Measurements from ENCODE around the gene STRN4.

STRN4 gene

GRCh38 chr19:46746281-46747057 is at the start of gene STRN4:
Gene STRN4 (minus strand): TSS chr19:46746450. CDS start chr19:46746430, 20 bp downstream.
- Histone ChIP-seq H3K36me3 (ENCODE audit: control insufficient read depth, insufficient read depth, low read length) (no peaks in the 10 kb centered on the region), H3K4me1 (ENCODE audit: control insufficient read depth, insufficient read depth, low read length) (peaks cover 18% of the 10 kb centered on the region), H3K27me3 (ENCODE audit: control insufficient read depth, insufficient read depth, low read length) (no peaks in the 10 kb centered on the region), H3K9me3 (ENCODE audit: control insufficient read depth, low read length) (no peaks in the 10 kb centered on the region), H3K9ac (ENCODE audit: low read length) (peak within 1 kb of the TSS; percentile 92), H3K4me3 (ENCODE audit: low read length) (peak within 1 kb of the TSS; percentile 77)

- Histone ChIP-seq H3K27me3 (ENCODE audit: control insufficient read depth, insufficient read depth, low read length) (no peaks in the 10 kb centered on the region), H3K4me3 (ENCODE audit: low read length) (no peak overlapping the region), H3K36me3 (ENCODE audit: control insufficient read depth, insufficient read depth, low read length) (no peaks in the 10 kb centered on the region), H3K4me1 (ENCODE audit: control insufficient read depth, insufficient read depth, low read length) (peaks cover 23% of the 10 kb centered on the region), H3K9me3 (ENCODE audit: control insufficient read depth, low read length) (no peaks in the 10 kb centered on the region), H3K9ac (ENCODE audit: low read length) (no peak overlapping the region)
Measured at GRCh38 chr19:46791944-46792343, 45.7 kb upstream of the STRN4 start.

- Histone ChIP-seq H3K4me3 (ENCODE audit: low read length) (no peak overlapping the region), H3K36me3 (ENCODE audit: control insufficient read depth, insufficient read depth, low read length) (no peaks in the 10 kb centered on the region), H3K27me3 (ENCODE audit: control insufficient read depth, insufficient read depth, low read length) (no peaks in the 10 kb centered on the region), H3K4me1 (ENCODE audit: control insufficient read depth, insufficient read depth, low read length) (peaks cover 42% of the 10 kb centered on the region), H3K9me3 (ENCODE audit: control insufficient read depth, low read length) (no peaks in the 10 kb centered on the region), H3K9ac (ENCODE audit: low read length) (no peak overlapping the region)
Measured at GRCh38 chr19:46789371-46789770, 43.1 kb upstream of the STRN4 start.

GRCh38 chr19:46788968-46789338 is 42.7 kb upstream of the STRN4 start:
- no peak overlapping the region for H3K4me3 ChIP-seq (ENCODE audit: low read length)
- H3K4me1 ChIP-seq (ENCODE audit: control insufficient read depth, insufficient read depth, low read length) = peaks cover 46% of the 10 kb centered on the region
- H3K9ac ChIP-seq (ENCODE audit: low read length) = no peak overlapping the region
- H3K36me3 ChIP-seq (ENCODE audit: control insufficient read depth, insufficient read depth, low read length) = no peaks in the 10 kb centered on the region
- no peaks in the 10 kb centered on the region for H3K27me3 ChIP-seq (ENCODE audit: control insufficient read depth, insufficient read depth, low read length)
- no peaks in the 10 kb centered on the region for H3K9me3 ChIP-seq (ENCODE audit: control insufficient read depth, low read length)

- H3K9ac ChIP-seq (ENCODE audit: low read length) = peak within 1 kb of the TSS; percentile 86
- H3K36me3 ChIP-seq (ENCODE audit: control insufficient read depth, insufficient read depth, low read length) = no peaks in the 10 kb centered on the region
- H3K27me3 ChIP-seq (ENCODE audit: control insufficient read depth, insufficient read depth, low read length) = no peaks in the 10 kb centered on the region
- H3K4me3 ChIP-seq (ENCODE audit: low read length) = peak within 1 kb of the TSS; percentile 57
- H3K9me3 ChIP-seq (ENCODE audit: control insufficient read depth, low read length) = no peaks in the 10 kb centered on the region
- H3K4me1 ChIP-seq (ENCODE audit: control insufficient read depth, insufficient read depth, low read length) = peaks cover 48% of the 10 kb centered on the region
Measured at GRCh38 chr19:46788262-46788967, 42.2 kb upstream of the STRN4 start, which contains the start of gene SLC1A5. Gene SLC1A5 (minus strand): TSS chr19:46788594. CDS start chr19:46787965, 629 bp downstream.

GRCh38 chr19:46787331-46788261 is 41.3 kb upstream of the STRN4 start:
- Histone ChIP-seq H3K36me3 (ENCODE audit: control insufficient read depth, insufficient read depth, low read length) (peaks cover 5% of the 10 kb centered on the region), H3K9me3 (ENCODE audit: control insufficient read depth, low read length) (no peaks in the 10 kb centered on the region), H3K4me3 (ENCODE audit: low read length) (peak overlapping the region; percentile 57), H3K27me3 (ENCODE audit: control insufficient read depth, insufficient read depth, low read length) (no peaks in the 10 kb centered on the region), H3K9ac (ENCODE audit: low read length) (peak overlapping the region; percentile 86), H3K4me1 (ENCODE audit: control insufficient read depth, insufficient read depth, low read length) (peaks cover 48% of the 10 kb centered on the region)

GRCh38 chr19:46787040-46787330 is 40.7 kb upstream of the STRN4 start:
- Histone ChIP-seq H3K4me1 (ENCODE audit: control insufficient read depth, insufficient read depth, low read length) (peaks cover 48% of the 10 kb centered on the region), H3K36me3 (ENCODE audit: control insufficient read depth, insufficient read depth, low read length) (peaks cover 7% of the 10 kb centered on the region), H3K27me3 (ENCODE audit: control insufficient read depth, insufficient read depth, low read length) (no peaks in the 10 kb centered on the region), H3K9me3 (ENCODE audit: control insufficient read depth, low read length) (no peaks in the 10 kb centered on the region), H3K9ac (ENCODE audit: low read length) (peak overlapping the region; percentile 86), H3K4me3 (ENCODE audit: low read length) (peak overlapping the region; percentile 57)

- Histone ChIP-seq H3K36me3 (ENCODE audit: control insufficient read depth, insufficient read depth, low read length) (peaks cover 7% of the 10 kb centered on the region), H3K9ac (ENCODE audit: low read length) (peak overlapping the region; percentile 86), H3K27me3 (ENCODE audit: control insufficient read depth, insufficient read depth, low read length) (no peaks in the 10 kb centered on the region), H3K4me1 (ENCODE audit: control insufficient read depth, insufficient read depth, low read length) (peaks cover 48% of the 10 kb centered on the region), H3K9me3 (ENCODE audit: control insufficient read depth, low read length) (no peaks in the 10 kb centered on the region), H3K4me3 (ENCODE audit: low read length) (peak overlapping the region; percentile 57)
Measured at GRCh38 chr19:46786236-46787039, 40.2 kb upstream of the STRN4 start.

GRCh38 chr19:46785980-46786235 is 39.7 kb upstream of the STRN4 start:
- Histone ChIP-seq H3K9me3 (ENCODE audit: control insufficient read depth, low read length) (no peaks in the 10 kb centered on the region), H3K36me3 (ENCODE audit: control insufficient read depth, insufficient read depth, low read length) (peaks cover 7% of the 10 kb centered on the region), H3K4me1 (ENCODE audit: control insufficient read depth, insufficient read depth, low read length) (peaks cover 48% of the 10 kb centered on the region), H3K9ac (ENCODE audit: low read length) (peak overlapping the region; percentile 86), H3K4me3 (ENCODE audit: low read length) (peak overlapping the region; percentile 57), H3K27me3 (ENCODE audit: control insufficient read depth, insufficient read depth, low read length) (no peaks in the 10 kb centered on the region)

GRCh38 chr19:46785054-46785979 is 39.1 kb upstream of the STRN4 start:
- Histone ChIP-seq H3K27me3 (ENCODE audit: control insufficient read depth, insufficient read depth, low read length) (no peaks in the 10 kb centered on the region), H3K4me3 (ENCODE audit: low read length) (peak overlapping the region; percentile 57), H3K36me3 (ENCODE audit: control insufficient read depth, insufficient read depth, low read length) (peaks cover 7% of the 10 kb centered on the region), H3K9me3 (ENCODE audit: control insufficient read depth, low read length) (no peaks in the 10 kb centered on the region), H3K4me1 (ENCODE audit: control insufficient read depth, insufficient read depth, low read length) (peaks cover 48% of the 10 kb centered on the region), H3K9ac (ENCODE audit: low read length) (peak overlapping the region; percentile 86)
